ENCODE data around the gene STAT3.

DNA sequence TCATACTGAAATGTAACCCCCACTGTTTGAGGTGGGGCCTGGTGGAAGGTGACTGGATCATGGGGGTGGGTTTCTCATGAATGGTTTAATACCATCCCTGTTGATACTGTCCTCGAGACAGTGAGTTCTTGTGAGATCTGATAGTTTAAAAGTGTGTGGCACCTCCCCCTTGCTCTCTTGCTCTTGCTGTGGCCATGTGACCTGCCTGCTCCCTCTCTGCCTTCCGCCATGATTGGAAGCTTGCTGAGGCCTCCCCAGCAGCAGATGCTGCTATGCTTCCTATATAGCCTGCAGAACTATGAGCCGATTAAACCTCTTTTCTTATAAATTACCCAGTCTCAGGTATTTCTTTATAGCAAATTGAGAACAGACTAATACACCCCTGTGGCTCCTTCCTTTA is 40.6 kb downstream of the STAT3 start:
- TF ChIP-seq, protein P1, sequence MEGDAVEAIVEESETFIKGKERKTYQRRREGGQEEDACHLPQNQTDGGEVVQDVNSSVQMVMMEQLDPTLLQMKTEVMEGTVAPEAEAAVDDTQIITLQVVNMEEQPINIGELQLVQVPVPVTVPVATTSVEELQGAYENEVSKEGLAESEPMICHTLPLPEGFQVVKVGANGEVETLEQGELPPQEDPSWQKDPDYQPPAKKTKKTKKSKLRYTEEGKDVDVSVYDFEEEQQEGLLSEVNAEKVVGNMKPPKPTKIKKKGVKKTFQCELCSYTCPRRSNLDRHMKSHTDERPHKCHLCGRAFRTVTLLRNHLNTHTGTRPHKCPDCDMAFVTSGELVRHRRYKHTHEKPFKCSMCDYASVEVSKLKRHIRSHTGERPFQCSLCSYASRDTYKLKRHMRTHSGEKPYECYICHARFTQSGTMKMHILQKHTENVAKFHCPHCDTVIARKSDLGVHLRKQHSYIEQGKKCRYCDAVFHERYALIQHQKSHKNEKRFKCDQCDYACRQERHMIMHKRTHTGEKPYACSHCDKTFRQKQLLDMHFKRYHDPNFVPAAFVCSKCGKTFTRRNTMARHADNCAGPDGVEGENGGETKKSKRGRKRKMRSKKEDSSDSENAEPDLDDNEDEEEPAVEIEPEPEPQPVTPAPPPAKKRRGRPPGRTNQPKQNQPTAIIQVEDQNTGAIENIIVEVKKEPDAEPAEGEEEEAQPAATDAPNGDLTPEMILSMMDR (IDR thresholded peaks at IDR 0.05; ENCODE audit: extremely low read depth in 1 of 2, insufficient read depth in 1 of 2, low read depth in 1 of 2, low read length in 2 of 2) = no peak
- TF ChIP-seq, protein P2, sequence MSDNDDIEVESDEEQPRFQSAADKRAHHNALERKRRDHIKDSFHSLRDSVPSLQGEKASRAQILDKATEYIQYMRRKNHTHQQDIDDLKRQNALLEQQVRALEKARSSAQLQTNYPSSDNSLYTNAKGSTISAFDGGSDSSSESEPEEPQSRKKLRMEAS (IDR thresholded peaks at IDR 0.05; ENCODE audit: insufficient read depth, insufficient read length) = no peak
- no peak for TF ChIP-seq POLR2A (IDR thresholded peaks at IDR 0.05; ENCODE audit: low read depth, low read length)
- no peak for TF ChIP-seq JUN (IDR thresholded peaks at IDR 0.05; ENCODE audit: borderline replicate concordance, insufficient read depth, insufficient read length, low read depth)
- no peak for TF ChIP-seq POLR2AphosphoS5 (IDR thresholded peaks at IDR 0.05; ENCODE audit: insufficient read depth, low read depth, low read length)
- TF ChIP-seq EZH2 (IDR thresholded peaks at IDR 0.05; ENCODE audit: borderline replicate concordance, low read depth, low read length, severe bottlenecking) = no peak
